NCI-H1048 (cell line): Measurements from ENCODE around the gene HECTD2.
"Not testable (repeated sequence)": the region's sequence is repeated elsewhere in the genome, so short reads cannot be mapped to it uniquely, and the experiment has no call there.

Experiments
- DNase-seq: peaks from one replicate; lab custom pipeline; 2025; lab: John Stamatoyannopoulos, UW

The HECTD2 gene, protein sequence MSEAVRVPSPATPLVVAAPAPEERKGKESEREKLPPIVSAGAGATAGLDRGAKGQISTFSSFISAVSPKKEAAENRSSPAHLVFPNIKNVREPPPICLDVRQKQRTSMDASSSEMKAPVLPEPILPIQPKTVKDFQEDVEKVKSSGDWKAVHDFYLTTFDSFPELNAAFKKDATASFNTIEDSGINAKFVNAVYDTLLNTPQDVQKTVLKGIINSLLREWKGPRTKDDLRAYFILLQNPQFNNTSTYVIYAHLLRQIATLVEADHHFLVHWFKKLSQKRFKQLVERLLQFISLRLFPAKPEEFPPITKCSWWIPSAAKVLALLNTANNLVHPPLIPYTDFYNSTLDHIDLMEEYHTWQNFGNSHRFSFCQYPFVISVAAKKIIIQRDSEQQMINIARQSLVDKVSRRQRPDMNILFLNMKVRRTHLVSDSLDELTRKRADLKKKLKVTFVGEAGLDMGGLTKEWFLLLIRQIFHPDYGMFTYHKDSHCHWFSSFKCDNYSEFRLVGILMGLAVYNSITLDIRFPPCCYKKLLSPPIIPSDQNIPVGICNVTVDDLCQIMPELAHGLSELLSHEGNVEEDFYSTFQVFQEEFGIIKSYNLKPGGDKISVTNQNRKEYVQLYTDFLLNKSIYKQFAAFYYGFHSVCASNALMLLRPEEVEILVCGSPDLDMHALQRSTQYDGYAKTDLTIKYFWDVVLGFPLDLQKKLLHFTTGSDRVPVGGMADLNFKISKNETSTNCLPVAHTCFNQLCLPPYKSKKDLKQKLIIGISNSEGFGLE

GRCh38 chr10:91409869-91410637 is at the start of gene HECTD2:
Gene HECTD2, plus strand, starts transcription at chr10:91410344. Its CDS starts 95 bp downstream, at chr10:91410439.
- DNase-seq = peak; percentile 29

GRCh38 chr10:91360461-91360860 is 49.7 kb upstream of the HECTD2 start:
- no peak for DNase-seq

DNA sequence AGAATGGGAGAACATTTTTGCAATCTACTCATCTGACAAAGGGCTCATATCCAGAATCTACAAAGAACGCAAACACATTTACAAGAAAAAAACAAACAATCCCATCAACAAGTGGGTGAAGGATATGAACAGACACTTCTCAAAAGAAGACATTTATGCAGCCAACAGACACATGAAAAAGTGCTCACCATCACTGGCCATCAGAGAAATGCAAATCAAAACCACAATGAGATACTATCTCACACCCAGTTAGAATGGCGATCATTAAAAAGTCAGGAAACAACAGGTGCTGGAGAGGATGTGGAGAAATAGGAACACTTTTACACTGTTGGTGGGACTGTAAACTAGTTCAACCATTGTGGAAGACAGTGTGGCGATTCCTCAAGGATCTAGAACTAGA is 44.6 kb upstream of the HECTD2 start:
- DNase-seq = not testable (repeated sequence)

GRCh38 chr10:91366704-91367103 is 43.4 kb upstream of the HECTD2 start:
- no peak for DNase-seq

DNA sequence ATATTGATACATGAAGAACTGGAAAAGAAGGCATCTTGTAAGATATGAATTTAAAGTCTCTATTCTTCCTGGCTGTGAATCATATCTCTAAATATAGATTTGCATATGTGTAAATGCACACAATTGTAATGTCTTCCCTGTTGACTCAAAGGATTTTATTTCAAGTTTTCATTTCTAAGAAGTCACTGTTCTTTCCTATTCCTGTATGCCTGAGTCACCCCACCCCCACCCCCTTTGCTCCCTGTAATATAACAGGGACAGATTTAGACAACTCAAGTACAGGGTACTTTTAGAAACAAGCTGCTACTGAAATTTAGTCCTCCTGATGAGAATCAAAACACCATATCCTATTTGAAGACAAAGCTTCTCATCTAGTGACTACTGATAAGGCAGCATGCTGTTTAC is 43.0 kb upstream of the HECTD2 start:
- no peak for DNase-seq

DNA sequence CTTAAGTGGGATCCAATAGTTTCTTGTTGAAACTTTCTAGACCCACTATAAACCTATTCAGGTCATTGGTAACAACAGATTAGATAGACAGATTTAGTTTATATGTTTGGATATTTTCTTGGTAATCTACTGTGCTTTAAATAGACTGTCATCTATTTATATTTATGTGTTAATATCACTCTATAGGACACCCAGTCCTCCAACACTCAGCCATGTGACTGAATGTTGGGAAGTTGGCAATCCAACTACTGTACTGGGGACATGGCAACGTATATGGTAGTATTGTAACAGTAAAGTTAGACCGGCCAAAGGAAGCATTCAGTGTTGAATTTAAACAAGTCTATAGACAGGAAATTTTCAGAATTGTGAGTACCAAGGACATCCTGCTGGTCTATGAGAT is 42.6 kb upstream of the HECTD2 start:
- no peak for DNase-seq

GRCh38 chr10:91369978-91370589 is 40.1 kb upstream of the HECTD2 start:
- DNase-seq = not testable (repeated sequence)

- DNase-seq = no peak
Measured at GRCh38 chr10:91374052-91374451, 36.1 kb upstream of the HECTD2 start.

DNA sequence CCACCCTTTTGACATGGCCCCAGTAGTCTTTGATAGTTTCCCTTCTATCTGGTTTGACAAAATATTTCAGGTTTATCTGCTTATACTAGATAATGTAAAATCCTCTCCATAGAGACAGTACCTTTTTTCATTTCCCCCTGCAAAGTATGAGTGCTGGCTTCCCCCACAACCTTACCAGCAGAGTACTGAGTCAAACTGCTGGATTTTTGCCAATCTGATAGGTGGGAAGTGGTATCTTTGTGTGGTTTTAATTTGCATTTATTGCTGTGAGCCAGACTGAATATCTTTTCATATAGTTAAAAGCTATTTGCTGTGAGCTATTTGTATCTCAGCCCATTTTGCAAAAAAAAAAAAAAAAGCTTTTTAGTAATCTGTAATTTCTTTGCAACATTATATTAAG is 32.1 kb upstream of the HECTD2 start:
- DNase-seq = peak; percentile 19

- no peak for DNase-seq
Measured at GRCh38 chr10:91380873-91381256, 29.3 kb upstream of the HECTD2 start.

DNA sequence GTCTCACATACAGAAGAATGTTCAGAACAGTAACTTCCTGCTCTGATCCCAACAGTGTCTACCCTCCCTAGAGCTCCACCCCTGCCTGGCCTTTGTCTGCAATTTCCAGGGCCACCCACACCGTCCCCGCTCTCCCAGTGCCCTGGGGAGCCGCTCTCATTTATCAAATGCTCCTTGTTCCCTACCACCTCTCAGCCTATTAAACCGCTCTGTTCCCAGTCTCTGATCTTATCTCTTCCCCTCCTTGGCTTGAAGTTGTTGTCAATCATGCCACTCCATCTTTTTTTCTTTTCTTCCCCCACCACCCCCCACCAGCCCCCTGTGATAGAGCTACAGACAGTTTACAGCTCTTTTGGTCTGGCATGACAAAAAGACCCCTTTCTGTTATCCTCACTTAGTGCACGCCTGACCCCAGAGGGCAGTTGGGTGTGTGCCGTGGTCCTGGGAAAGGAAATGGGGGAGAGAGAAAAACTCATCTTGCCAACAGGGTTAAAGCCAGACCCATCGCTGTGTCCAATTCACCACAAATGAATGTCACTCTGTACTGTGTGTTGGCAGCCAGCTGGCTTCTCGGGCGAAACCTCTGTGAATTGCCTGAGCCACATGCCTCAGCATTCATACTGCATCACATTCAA is 28.8 kb upstream of the HECTD2 start:
- no peak for DNase-seq

DNA sequence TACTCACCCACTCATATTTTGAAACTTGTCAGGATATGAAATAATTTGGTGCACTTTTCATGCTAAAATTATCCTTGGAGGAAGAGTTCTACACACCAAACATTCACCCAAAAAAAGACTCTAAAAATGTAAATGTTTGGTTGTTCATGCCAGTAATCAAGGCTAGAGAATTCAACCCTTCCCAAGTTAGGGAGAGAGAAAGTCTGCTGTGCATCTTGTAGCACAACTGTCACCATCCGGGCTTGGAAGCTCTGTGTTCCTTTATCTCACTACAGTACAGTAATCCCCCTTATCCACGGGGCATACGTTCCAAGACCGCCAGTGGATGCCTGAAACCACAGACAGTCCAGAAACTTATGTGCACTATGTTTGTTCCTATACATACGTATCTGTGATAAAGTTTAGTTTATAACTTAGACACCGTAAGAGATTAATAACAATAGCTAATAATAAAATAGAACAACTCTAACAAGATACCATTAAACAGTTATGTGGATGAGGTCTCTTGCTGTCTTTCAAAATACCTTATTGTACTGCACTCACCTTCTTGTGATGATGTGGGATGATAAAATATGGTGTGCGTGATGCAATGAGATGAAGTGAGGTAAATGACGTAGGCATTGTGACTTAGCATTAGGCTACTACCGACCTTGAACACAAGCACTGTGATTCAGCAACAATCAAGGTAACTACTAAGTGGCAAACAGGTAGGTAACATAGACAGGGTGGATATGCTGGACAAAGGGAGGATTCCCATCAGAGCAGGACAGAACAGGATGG is 24.6 kb upstream of the HECTD2 start:
- DNase-seq = no peak

- peak; percentile 49 for DNase-seq
Measured at GRCh38 chr10:91389636-91390512, 20.3 kb upstream of the HECTD2 start.

GRCh38 chr10:91390513-91390825 is 19.7 kb upstream of the HECTD2 start:
- not testable (repeated sequence) for DNase-seq

DNA sequence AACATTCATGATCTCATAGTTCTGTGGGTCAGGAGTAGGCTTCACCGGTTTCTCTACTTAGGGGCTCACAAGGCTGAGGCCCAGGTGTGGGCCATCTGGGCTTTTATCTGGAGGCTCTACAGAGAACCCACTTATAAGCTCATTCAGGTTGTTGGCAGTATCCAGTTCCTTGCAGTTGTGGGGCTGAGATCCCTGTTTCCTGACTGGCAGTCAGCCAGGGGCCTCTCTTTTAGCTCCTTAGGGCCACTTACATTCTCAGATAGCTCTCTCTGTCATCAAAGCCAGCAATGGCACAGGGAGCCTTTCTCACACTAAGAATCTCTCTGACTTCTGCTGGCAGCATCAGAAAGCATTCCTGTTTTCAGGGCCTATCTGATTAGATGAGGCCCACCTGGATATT is 18.2 kb upstream of the HECTD2 start:
- no peak for DNase-seq

DNA sequence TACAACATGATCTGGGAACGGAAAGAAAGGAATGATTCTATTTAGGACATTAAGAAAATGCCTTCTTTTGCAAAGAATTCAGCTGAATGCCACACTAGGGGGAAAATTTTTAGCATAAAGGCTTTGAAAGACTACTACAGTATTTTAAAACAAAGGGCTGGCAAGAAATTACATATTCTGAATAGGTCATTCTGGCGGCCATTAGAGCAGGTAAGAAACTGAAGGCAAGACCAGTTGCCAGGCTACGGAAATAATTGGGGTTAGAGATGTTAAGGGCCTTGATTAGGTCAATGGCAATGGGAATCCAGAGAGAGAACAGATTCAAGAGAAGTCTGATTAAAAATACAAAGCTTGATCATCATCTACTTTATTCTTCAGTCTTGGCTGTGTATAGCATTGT is 3.8 kb upstream of the HECTD2 start:
- no peak for DNase-seq

DNA sequence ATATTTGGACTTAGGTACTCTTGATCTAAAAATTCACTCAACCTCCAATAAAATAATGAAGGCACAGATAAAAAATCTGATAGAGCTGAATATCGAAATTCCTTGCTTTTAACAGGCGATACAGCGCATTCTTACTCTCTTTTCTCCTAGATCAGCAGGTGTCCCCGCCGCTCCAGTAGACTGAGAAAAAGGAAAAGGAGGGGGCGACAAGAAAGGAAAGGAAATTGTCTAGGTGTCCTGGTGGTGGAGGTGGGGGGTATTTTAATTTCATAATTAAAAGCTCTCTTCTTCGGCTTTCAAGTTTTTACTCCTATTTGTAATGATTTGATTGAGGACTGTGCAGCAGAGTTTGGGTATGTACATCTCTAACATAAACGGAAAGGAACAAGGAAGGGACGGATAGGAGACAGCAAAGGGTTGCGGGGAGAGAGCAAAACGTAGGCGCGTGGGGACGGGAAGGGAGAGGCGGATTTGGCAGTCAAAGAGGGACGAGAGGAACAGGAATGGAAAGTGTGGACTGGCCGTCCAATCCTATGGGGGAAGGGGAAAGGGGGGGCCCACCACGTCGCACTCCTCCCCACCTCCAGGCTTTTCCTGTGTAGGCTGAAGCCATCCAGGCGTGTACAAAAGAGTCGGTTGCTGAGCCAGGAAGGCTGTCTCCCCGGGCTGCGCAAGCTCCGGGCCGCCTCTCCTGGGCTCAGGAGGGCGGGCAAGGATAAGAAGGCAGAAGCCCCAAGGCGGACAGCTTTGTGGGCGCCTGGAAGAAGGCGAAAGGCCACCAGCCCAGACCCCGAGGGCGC is 875 bp upstream of the HECTD2 start:
- DNase-seq = no peak

- DNase-seq = peak; percentile 33
Measured at GRCh38 chr10:91410638-91411371, 661 bp downstream of the HECTD2 start.
